PC-3 (cell line): Measurements from ENCODE around the gene PBX3.

Experiments used
- EZH2 ChIP-seq: fragments of 300-600 bp; sonication (generic); IDR thresholded peaks from one replicate; pipeline ENCODE4 v1.6.1; 2017; ENCODE audit warnings: antibody characterized with exemption, mild to moderate bottlenecking, low read length; ENCODE audit not compliant: unreplicated experiment
- EZH2phosphoT487 ChIP-seq: fragments of 300-600 bp; sonication (generic); IDR thresholded peaks from 2 replicates; pipeline ENCODE4 v1.6.1; 2018; ENCODE audit warnings: mild to moderate bottlenecking, antibody characterized with exemption, low read length, borderline replicate concordance
- TF ChIP-seq, protein P1 (sequence below): fragments of 300-600 bp; sonication (generic); conservative IDR thresholded peaks from 2 replicates; pipeline ENCODE4 v1.5.1; 2017; ENCODE audit warnings: antibody characterized with exemption, low read depth, mild to moderate bottlenecking, low read length

DNA sequence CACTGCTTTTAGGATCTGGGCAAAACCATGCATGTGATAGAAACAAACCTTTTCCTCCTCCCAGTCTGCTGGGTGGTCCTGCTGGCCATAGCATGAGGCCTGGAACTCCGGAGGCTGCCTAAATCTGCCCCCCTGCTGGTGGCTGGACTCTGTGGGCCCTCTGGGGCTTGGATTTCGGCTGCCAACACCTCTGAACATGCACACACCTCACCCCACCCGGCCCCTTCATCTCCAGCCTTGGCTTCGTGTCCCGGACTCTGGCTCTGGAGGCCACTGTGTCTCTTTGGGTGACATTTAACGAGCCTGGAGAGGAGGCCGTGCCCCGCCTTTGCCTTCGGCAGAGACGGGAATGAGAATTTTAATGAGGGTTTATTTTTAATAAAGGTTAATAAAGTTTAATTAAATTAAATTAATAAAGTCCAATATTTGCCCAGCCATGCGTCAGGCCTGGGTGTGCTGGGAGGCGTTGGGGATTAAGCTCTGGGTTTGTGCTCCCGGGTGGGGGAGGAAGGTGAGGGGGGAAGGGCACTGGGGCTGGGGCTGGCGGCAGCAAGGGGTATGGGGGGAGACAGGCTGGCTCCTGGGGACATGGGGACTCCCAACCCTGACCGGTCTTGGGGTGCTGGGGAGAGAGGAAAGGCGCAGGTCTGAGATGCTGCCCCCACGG is 251.8 kb downstream of the PBX3 start:
- TF ChIP-seq, protein P1, sequence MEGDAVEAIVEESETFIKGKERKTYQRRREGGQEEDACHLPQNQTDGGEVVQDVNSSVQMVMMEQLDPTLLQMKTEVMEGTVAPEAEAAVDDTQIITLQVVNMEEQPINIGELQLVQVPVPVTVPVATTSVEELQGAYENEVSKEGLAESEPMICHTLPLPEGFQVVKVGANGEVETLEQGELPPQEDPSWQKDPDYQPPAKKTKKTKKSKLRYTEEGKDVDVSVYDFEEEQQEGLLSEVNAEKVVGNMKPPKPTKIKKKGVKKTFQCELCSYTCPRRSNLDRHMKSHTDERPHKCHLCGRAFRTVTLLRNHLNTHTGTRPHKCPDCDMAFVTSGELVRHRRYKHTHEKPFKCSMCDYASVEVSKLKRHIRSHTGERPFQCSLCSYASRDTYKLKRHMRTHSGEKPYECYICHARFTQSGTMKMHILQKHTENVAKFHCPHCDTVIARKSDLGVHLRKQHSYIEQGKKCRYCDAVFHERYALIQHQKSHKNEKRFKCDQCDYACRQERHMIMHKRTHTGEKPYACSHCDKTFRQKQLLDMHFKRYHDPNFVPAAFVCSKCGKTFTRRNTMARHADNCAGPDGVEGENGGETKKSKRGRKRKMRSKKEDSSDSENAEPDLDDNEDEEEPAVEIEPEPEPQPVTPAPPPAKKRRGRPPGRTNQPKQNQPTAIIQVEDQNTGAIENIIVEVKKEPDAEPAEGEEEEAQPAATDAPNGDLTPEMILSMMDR: no peak
- TF ChIP-seq EZH2 (no peak), EZH2phosphoT487 (no peak)
